ENCODE results near the gene SMU1.

The SMU1 gene

GRCh38 chr9:33123407-33124031 is 47.0 kb upstream of the SMU1 start:
- Histone ChIP-seq H2AFZ (ENCODE audit: low read depth) (no peak overlapping the region), H3K9ac (no peak overlapping the region), H3K36me3 (ENCODE audit: insufficient read depth) (no peaks in the 10 kb centered on the region), H3K27me3 (ENCODE audit: insufficient read depth, low read depth) (no peaks in the 10 kb centered on the region), H3K4me3 (IDR thresholded peaks at IDR 0.05; ENCODE audit: insufficient read depth, low read depth, low read length) (no peak overlapping the region), H4K20me1 (ENCODE audit: insufficient read depth) (no peaks in the 10 kb centered on the region), H3K27ac (no peak overlapping the region), H3K4me1 (ENCODE audit: low read depth, poor library complexity, severe bottlenecking) (peaks cover 2% of the 10 kb centered on the region), H3K4me2 (no peak overlapping the region), H3K79me2 (ENCODE audit: insufficient read depth, low read depth) (no peaks in the 10 kb centered on the region)
- TF ChIP-seq CTCF (conservative IDR thresholded peaks at IDR 0.05; ENCODE audit: low read depth, low read length), result no peak

DNA sequence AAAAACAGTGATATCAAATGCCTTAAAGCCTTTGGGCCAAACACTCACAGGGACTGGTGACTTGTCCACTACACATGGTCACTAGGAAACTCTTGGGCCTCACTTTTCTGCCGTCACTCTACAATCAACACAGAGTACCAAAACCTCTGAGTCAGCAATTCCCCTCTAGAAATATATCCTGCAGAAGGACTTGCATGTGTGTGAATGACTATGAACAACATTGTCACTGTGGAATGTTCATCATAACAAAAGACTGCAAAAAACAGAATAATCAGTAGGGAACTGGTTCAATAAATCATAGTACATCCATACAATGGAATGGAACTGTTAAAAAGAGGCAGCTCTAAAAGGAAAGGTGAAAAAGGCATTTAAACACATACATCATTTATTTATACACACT is 44.1 kb upstream of the SMU1 start:
- Histone ChIP-seq H3K27me3 (ENCODE audit: insufficient read depth, low read depth) (no peaks in the 10 kb centered on the region), H3K36me3 (ENCODE audit: insufficient read depth) (no peaks in the 10 kb centered on the region), H3K4me1 (ENCODE audit: low read depth, poor library complexity, severe bottlenecking) (peaks cover 26% of the 10 kb centered on the region), H3K79me2 (ENCODE audit: insufficient read depth, low read depth) (no peaks in the 10 kb centered on the region), H2AFZ (ENCODE audit: low read depth) (no peak overlapping the region), H3K4me3 (IDR thresholded peaks at IDR 0.05; ENCODE audit: insufficient read depth, low read depth, low read length) (no peak overlapping the region), H3K27ac (no peak overlapping the region), H3K4me2 (no peak overlapping the region), H3K9ac (no peak overlapping the region), H4K20me1 (ENCODE audit: insufficient read depth) (no peaks in the 10 kb centered on the region)
- TF ChIP-seq CTCF (conservative IDR thresholded peaks at IDR 0.05; ENCODE audit: low read depth, low read length), result no peak

DNA sequence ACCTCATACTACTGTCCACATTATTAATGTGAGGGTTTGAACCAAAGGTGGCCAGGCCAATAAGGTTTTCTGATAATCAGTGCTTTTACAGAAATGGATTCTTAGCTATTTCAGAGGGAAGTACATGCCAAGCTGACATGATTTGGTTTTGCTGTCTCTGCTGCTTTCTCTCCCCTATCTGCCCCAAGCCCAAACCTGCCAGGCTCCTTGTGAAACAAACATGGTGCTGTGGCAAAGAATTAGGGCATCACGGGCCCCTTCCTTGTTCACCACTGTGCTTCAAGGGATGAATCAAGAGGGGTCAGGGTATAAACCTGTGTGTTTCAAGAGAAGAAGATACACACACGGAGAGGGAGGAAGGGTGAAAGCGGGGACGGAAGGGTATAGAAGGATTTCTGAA is 41.3 kb upstream of the SMU1 start:
- H3K4me3 ChIP-seq (IDR thresholded peaks at IDR 0.05; ENCODE audit: insufficient read depth, low read depth, low read length), result no peak overlapping the region

GRCh38 chr9:33117306-33117705 is 40.8 kb upstream of the SMU1 start:
- Histone ChIP-seq H3K4me1 (ENCODE audit: low read depth, poor library complexity, severe bottlenecking) (peaks cover 26% of the 10 kb centered on the region), H3K79me2 (ENCODE audit: insufficient read depth, low read depth) (no peaks in the 10 kb centered on the region), H4K20me1 (ENCODE audit: insufficient read depth) (no peaks in the 10 kb centered on the region), H3K9ac (no peak overlapping the region), H3K4me3 (IDR thresholded peaks at IDR 0.05; ENCODE audit: insufficient read depth, low read depth, low read length) (no peak overlapping the region), H3K27ac (peak overlapping the region; percentile 46; the same call in 1 of the 2 replicates), H3K27me3 (ENCODE audit: insufficient read depth, low read depth) (no peaks in the 10 kb centered on the region), H2AFZ (ENCODE audit: low read depth) (no peak overlapping the region), H3K4me2 (peak overlapping the region; percentile 45; the same call in 1 of the 2 replicates), H3K36me3 (ENCODE audit: insufficient read depth) (no peaks in the 10 kb centered on the region)
- no peak for TF ChIP-seq CTCF (conservative IDR thresholded peaks at IDR 0.05; ENCODE audit: low read depth, low read length)

More for the DNA sequence above, 41.3 kb upstream of the SMU1 start:
- peak overlapping the region; percentile 46; the same call in 1 of the 2 replicates for H3K27ac ChIP-seq
- no peak overlapping the region for H2AFZ ChIP-seq (ENCODE audit: low read depth)
- H3K36me3 ChIP-seq (ENCODE audit: insufficient read depth), result no peaks in the 10 kb centered on the region
- TF ChIP-seq CTCF (conservative IDR thresholded peaks at IDR 0.05; ENCODE audit: low read depth, low read length), result no peak
- H3K27me3 ChIP-seq (ENCODE audit: insufficient read depth, low read depth), result no peaks in the 10 kb centered on the region
- H3K4me1 ChIP-seq (ENCODE audit: low read depth, poor library complexity, severe bottlenecking), result peaks cover 26% of the 10 kb centered on the region
- peak overlapping the region; percentile 45; the same call in 1 of the 2 replicates for H3K4me2 ChIP-seq
- no peaks in the 10 kb centered on the region for H3K79me2 ChIP-seq (ENCODE audit: insufficient read depth, low read depth)
- no peaks in the 10 kb centered on the region for H4K20me1 ChIP-seq (ENCODE audit: insufficient read depth)
- H3K9ac ChIP-seq, result no peak overlapping the region
